ENCODE results near the gene PIK3CB. TPM values are rescaled to one million over a fixed set of nuclear protein-coding genes. Genes with fewer than 3 reads are reported as not detected.

The PIK3CB gene
- total and polyA plus RNA-seq, 2 of the 8 experiments (the other 6 are each of a cell fraction or from before 2014, with no cell fraction given) = 8.3 to 35.2 TPM

GRCh38 chr3:138829097-138829496, 5.6 kb downstream of the PIK3CB start (continued):
- TF ChIP-seq SIN3A (conservative IDR thresholded peaks at IDR 0.05 in 1 of 2, IDR thresholded peaks at IDR 0.05 in 1 of 2; ENCODE audit: low read depth in 1 of 2, low read length in 2 of 2) (no peak), POLR2A (IDR thresholded peaks at IDR 0.05; ENCODE audit: control extremely low read depth in 1 of 2, low read depth in 2 of 2, low read length in 2 of 2) (no peak), CHD2 (IDR thresholded peaks at IDR 0.05; ENCODE audit: low read length) (no peak), CBX8 (IDR thresholded peaks at IDR 0.05; ENCODE audit: borderline replicate concordance, low read depth, low read length) (no peak)
